A549 treated with dexamethasone at 1 μM for 4 hours (cell line): ENCODE measurements around the gene SMTNL2. TPM values are rescaled to one million over a fixed set of nuclear protein-coding genes. Genes with fewer than 3 reads are reported as not detected.

Experiments
- total RNA-seq: library from RNA; stranded (reverse); fragments of 200-300 nt; extraction: Qiagen RNA extraction; gene quantifications from 5 replicates; pipeline ENCODE4 v1.2.3, GENCODE V29; 2022

Gene SMTNL2
- 0.23 to 0.89 TPM (median 0.28 TPM) in 5 replicates for total RNA-seq

DNA sequence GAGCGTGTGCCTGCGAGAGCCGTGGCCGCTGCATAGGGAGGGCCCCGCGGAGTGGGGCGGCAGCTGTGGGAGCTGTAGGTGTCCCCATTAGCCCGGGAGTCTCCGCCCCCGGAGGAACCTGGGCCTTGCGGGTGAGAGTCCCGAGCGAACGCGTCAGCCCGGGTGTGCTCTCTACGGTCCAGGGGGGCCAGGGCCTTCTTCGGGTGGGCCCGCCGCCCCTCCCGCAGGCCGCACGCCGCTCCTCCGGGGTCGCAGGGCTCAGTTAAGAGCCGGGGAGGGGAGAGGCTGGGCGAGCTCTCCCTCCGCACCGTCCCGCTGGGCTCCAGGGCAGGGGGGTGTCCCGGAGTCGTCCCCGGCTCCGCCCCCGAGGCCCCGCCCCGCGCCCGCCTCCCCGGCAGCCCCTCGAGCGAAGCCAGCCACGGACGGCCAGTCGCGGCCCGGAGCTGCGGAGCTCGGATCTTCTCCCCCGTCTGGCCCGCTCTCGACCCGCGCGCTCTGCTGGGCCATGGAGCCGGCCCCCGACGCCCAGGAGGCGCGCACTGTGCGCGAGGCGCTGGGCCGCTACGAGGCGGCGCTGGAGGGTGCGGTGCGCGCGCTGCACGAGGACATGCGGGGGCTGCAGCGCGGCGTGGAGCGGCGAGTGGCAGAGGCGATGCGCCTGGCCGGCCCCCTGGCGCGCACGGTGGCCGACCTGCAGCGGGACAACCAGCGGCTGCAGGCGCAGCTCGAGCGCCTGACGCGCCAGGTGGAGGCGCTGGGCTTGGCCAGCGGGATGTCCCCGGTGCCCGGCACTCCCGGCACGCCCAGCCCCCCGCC, at the start of gene SMTNL2:
TSS of gene SMTNL2 (plus strand) at position 429 of the 816 bp plus-strand sequence. CDS start at position 506, 77 bp downstream.

DNA sequence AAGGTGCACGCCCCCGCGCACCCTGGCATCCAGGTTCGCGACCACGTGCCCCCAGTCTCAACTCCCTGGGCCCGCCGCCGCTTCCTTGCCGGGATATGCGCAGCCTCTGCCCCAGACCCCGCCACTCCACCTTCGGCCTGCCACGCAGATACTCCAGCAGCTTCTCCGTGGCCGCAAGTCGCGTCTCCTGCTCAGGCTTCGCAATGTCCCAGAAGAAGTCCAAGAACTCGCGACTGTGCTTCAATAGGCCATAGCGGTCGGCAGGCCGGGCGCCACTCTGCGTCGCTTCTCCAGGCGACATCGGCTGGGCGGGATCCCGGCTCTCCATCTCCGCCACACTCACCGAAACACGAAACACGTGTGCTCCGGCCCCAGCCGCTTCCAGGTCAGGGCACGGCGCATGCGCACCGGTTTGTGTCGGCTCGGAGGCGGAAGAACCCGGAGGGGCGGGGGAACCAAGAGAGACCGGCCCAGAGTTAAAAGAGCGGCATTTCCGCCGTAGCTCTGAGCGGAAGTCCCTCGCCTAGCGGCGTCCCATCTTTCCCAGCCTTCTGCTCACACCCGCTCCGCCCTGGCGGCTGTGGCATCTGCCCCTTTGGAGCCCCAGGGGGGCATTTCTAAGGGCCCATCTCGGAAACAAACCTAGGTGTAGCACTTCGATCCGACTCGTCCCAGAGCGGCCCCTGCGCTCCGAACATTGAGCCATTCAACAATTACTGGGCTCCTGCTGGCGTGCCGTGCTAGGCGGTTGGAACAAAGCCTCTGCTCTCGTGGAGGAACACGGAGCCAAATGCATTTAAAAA, 29.1 kb upstream of the SMTNL2 start, which contains the start of gene MYBBP1A:
TSS of gene MYBBP1A (minus strand) at position 388 of the 803 bp plus-strand sequence. CDS start at position 328, 60 bp downstream.

DNA sequence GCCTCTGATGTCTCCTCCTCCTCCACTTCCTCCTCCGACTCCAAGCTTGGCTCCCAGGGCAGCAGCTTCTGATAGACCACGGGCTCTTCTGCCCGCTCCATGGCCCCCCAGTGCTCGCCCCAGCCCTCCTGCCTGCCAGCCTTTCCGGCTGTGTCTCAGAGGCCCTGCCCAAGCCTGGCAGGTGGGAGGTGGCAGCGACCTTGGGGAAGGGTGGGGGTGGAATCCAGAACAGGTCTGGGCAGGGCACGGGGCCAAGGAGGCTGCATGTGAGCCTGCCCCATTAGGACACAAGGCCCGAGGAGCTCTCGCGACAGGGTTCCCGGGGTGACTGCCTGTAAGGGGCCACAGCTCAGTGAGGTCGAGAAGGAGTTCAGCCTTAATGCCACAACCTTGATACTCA, 23.9 kb upstream of the SMTNL2 start, which contains the start of gene GGT6:
TSS of gene GGT6 (minus strand) at position 157 of the 400 bp plus-strand sequence. CDS start at position 101, 56 bp downstream.

DNA sequence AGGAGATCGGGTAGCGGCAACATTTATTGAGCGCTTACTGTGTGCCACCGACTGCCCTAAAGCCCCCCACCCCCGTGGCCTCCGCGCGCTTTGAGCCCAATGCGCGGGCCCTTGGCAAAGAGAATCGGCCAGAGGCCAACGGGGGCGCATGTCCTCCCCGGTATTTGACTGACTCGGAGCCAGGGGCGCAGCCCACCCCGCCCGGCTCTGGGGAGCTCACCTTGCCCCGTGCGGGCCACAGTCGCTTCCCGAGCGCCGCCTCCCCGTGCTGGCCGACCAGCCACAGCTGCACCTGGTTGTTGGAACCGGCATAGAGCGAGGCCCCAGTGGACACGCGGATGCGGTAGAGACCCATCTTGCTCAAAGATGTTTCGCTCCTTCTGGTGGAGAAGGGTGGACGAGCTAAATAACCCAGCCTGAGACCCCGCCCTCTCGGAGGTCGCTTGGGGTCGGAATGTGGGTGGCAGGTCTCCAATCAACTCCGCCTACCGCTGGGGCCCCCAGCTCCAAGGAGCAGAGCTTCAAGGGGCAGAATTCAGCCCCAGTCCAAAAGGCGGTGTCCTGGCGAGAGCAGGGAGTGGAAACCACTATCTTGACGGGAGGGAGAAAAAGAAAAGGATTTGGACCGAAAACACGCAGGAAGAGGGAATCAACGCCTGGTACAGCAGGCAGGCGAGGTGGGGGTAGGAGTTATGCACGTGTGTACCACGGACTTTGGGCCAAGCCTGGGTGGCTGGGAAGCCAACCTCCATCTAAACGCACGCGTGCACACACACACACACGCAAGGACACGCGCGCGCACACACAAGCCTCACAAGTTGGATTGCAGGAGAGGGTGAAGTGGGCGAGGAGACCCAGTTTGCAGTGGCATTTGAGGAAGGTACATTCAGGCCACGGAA, 57.2 kb downstream of the SMTNL2 start, which contains the start of gene ALOX15:
TSS of gene ALOX15 (minus strand) at position 382 of the 899 bp plus-strand sequence. CDS start at position 355, 27 bp downstream.

Other genes starting within 250 kb of the SMTNL2 start
- 64.0 to 92.5 TPM (median 86.2 TPM) in 5 replicates for gene UBE2G1, start 217.9 kb upstream of the SMTNL2 start, total RNA-seq
- gene SPNS3, start 150.6 kb upstream of the SMTNL2 start, total RNA-seq, result 0.09 to 0.12 TPM in 2 of 5 replicates, not detected in the others
- gene SPNS2, start 85.6 kb upstream of the SMTNL2 start, total RNA-seq, result 10.5 to 21.5 TPM (median 17.8 TPM) in 5 replicates
- gene MYBBP1A, start 29.1 kb upstream of the SMTNL2 start, total RNA-seq, result 72.5 to 112 TPM (median 108 TPM) in 5 replicates
- gene GGT6, start 24.0 kb upstream of the SMTNL2 start, total RNA-seq, result not detected in 5 replicates
- gene ALOX15, start 57.1 kb downstream of the SMTNL2 start, total RNA-seq, result 0.07 to 0.24 TPM (median 0.15 TPM) in 5 replicates
- 53.4 to 77.7 TPM (median 76.7 TPM) in 5 replicates for gene PELP1, start 119.6 kb downstream of the SMTNL2 start, total RNA-seq
- gene ARRB2, start 126.1 kb downstream of the SMTNL2 start, total RNA-seq, result 46.9 to 68.9 TPM (median 57.2 TPM) in 5 replicates
- gene MED11, start 146.9 kb downstream of the SMTNL2 start, total RNA-seq, result 36.7 to 41.6 TPM (median 39.5 TPM) in 5 replicates
- gene ZMYND15, start 155.3 kb downstream of the SMTNL2 start, total RNA-seq, result 0.32 to 0.52 TPM (median 0.40 TPM) in 5 replicates
- 13.7 to 21.8 TPM (median 21.1 TPM) in 5 replicates for gene CXCL16, start 155.4 kb downstream of the SMTNL2 start, total RNA-seq
- 0.34 to 1.2 TPM (median 0.66 TPM) in 5 replicates for gene TM4SF5, start 187.4 kb downstream of the SMTNL2 start, total RNA-seq
- 0.81 to 1.2 TPM (median 1.0 TPM) in 5 replicates for gene VMO1, start 201.8 kb downstream of the SMTNL2 start, total RNA-seq
- gene GLTPD2, start 204.4 kb downstream of the SMTNL2 start, total RNA-seq, result not detected in 5 replicates
- gene PSMB6, start 211.6 kb downstream of the SMTNL2 start, total RNA-seq, result 454 to 502 TPM (median 480 TPM) in 5 replicates
- gene PLD2, start 222.6 kb downstream of the SMTNL2 start, total RNA-seq, result 16.1 to 28.8 TPM (median 21.3 TPM) in 5 replicates
- 37.4 to 64.7 TPM (median 58.2 TPM) in 5 replicates for gene MINK1, start 248.8 kb downstream of the SMTNL2 start, total RNA-seq